Measurements from ENCODE around the gene CCL22.

The CCL22 gene

GRCh38 chr16:57381791-57382534 lies 23.4 kb downstream of the CCL22 start:
- no peaks in the 10 kb centered on the region for H3K27me3 ChIP-seq (ENCODE audit: insufficient read depth, low read length, poor library complexity, severe bottlenecking)
- H3K4me2 ChIP-seq (ENCODE audit: low read depth, low read length, poor library complexity, severe bottlenecking) = no peak overlapping the region
- H3K9ac ChIP-seq (ENCODE audit: low read depth, low read length, poor library complexity, severe bottlenecking) = no peak overlapping the region
- H3F3A ChIP-seq (ENCODE audit: low read depth) = no peaks in the 10 kb centered on the region
- H3K9me3 ChIP-seq (ENCODE audit: insufficient read depth, low read depth, low read length) = no peaks in the 10 kb centered on the region
- H4K20me1 ChIP-seq (ENCODE audit: insufficient read depth, low read length, poor library complexity, severe bottlenecking) = no peaks in the 10 kb centered on the region
- no peaks in the 10 kb centered on the region for H3K9me2 ChIP-seq (replicated peaks; ENCODE audit: low read depth, low read length)
- TF ChIP-seq EZH2phosphoT487 (IDR thresholded peaks at IDR 0.05; ENCODE audit: borderline replicate concordance) = no peak
- TF ChIP-seq, protein P1, sequence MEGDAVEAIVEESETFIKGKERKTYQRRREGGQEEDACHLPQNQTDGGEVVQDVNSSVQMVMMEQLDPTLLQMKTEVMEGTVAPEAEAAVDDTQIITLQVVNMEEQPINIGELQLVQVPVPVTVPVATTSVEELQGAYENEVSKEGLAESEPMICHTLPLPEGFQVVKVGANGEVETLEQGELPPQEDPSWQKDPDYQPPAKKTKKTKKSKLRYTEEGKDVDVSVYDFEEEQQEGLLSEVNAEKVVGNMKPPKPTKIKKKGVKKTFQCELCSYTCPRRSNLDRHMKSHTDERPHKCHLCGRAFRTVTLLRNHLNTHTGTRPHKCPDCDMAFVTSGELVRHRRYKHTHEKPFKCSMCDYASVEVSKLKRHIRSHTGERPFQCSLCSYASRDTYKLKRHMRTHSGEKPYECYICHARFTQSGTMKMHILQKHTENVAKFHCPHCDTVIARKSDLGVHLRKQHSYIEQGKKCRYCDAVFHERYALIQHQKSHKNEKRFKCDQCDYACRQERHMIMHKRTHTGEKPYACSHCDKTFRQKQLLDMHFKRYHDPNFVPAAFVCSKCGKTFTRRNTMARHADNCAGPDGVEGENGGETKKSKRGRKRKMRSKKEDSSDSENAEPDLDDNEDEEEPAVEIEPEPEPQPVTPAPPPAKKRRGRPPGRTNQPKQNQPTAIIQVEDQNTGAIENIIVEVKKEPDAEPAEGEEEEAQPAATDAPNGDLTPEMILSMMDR (conservative IDR thresholded peaks at IDR 0.05; ENCODE audit: low read length) = no peak
- H3K79me2 ChIP-seq (ENCODE audit: insufficient read depth, low read length) = no peaks in the 10 kb centered on the region
- no peak overlapping the region for H3K4me3 ChIP-seq (ENCODE audit: low read length, poor library complexity, severe bottlenecking)
- peaks cover 20% of the 10 kb centered on the region for H3K4me1 ChIP-seq (ENCODE audit: insufficient read depth, low read length, poor library complexity, severe bottlenecking)
- H3K36me3 ChIP-seq (ENCODE audit: insufficient read depth, low read length) = no peaks in the 10 kb centered on the region
- H2AFZ ChIP-seq (ENCODE audit: low read length) = no peak overlapping the region

- no peak overlapping the region for H2AFZ ChIP-seq (ENCODE audit: low read length)
- H3K4me3 ChIP-seq (ENCODE audit: low read length, poor library complexity, severe bottlenecking) = no peak overlapping the region
- H3K4me1 ChIP-seq (ENCODE audit: insufficient read depth, low read length, poor library complexity, severe bottlenecking) = peaks cover 13% of the 10 kb centered on the region
- H4K20me1 ChIP-seq (ENCODE audit: insufficient read depth, low read length, poor library complexity, severe bottlenecking) = no peaks in the 10 kb centered on the region
- no peaks in the 10 kb centered on the region for H3K79me2 ChIP-seq (ENCODE audit: insufficient read depth, low read length)
- H3K9me2 ChIP-seq (replicated peaks; ENCODE audit: low read depth, low read length) = no peaks in the 10 kb centered on the region
- H3K27me3 ChIP-seq (ENCODE audit: insufficient read depth, low read length, poor library complexity, severe bottlenecking) = no peaks in the 10 kb centered on the region
- H3K4me2 ChIP-seq (ENCODE audit: low read depth, low read length, poor library complexity, severe bottlenecking) = no peak overlapping the region
- H3K9me3 ChIP-seq (ENCODE audit: insufficient read depth, low read depth, low read length) = no peaks in the 10 kb centered on the region
- no peak for TF ChIP-seq EZH2phosphoT487 (IDR thresholded peaks at IDR 0.05; ENCODE audit: borderline replicate concordance)
- TF ChIP-seq, protein P1 (conservative IDR thresholded peaks at IDR 0.05; ENCODE audit: low read length) = peak; percentile 38; the same call in 1 of the 2 replicates
- H3K9ac ChIP-seq (ENCODE audit: low read depth, low read length, poor library complexity, severe bottlenecking) = no peak overlapping the region
- H3F3A ChIP-seq (ENCODE audit: low read depth) = no peaks in the 10 kb centered on the region
- H3K36me3 ChIP-seq (ENCODE audit: insufficient read depth, low read length) = no peaks in the 10 kb centered on the region
Measured at GRCh38 chr16:57382535-57383275, 24.1 kb downstream of the CCL22 start.

GRCh38 chr16:57383276-57384247 lies 25.0 kb downstream of the CCL22 start:
- H3K4me1 ChIP-seq (ENCODE audit: insufficient read depth, low read length, poor library complexity, severe bottlenecking) = peaks cover 13% of the 10 kb centered on the region

More at GRCh38 chr16:57383276-57384247, 25.0 kb downstream of the CCL22 start:
- Histone ChIP-seq H3K36me3 (ENCODE audit: insufficient read depth, low read length) (no peaks in the 10 kb centered on the region), H3K79me2 (ENCODE audit: insufficient read depth, low read length) (no peaks in the 10 kb centered on the region), H3K4me2 (ENCODE audit: low read depth, low read length, poor library complexity, severe bottlenecking) (no peak overlapping the region), H3K9me2 (replicated peaks; ENCODE audit: low read depth, low read length) (no peaks in the 10 kb centered on the region), H4K20me1 (ENCODE audit: insufficient read depth, low read length, poor library complexity, severe bottlenecking) (no peaks in the 10 kb centered on the region), H3K9ac (ENCODE audit: low read depth, low read length, poor library complexity, severe bottlenecking) (no peak overlapping the region), H3K27me3 (ENCODE audit: insufficient read depth, low read length, poor library complexity, severe bottlenecking) (no peaks in the 10 kb centered on the region), H3K4me3 (ENCODE audit: low read length, poor library complexity, severe bottlenecking) (no peak overlapping the region), H2AFZ (ENCODE audit: low read length) (no peak overlapping the region), H3F3A (ENCODE audit: low read depth) (no peaks in the 10 kb centered on the region), H3K9me3 (ENCODE audit: insufficient read depth, low read depth, low read length) (no peaks in the 10 kb centered on the region)
- no peak for TF ChIP-seq EZH2phosphoT487 (IDR thresholded peaks at IDR 0.05; ENCODE audit: borderline replicate concordance)
- TF ChIP-seq, protein P1 (conservative IDR thresholded peaks at IDR 0.05; ENCODE audit: low read length) = no peak
